GM20000 (cell line): ENCODE data around the gene ALKBH2.
A peak's percentile ranks its signal among the peaks of the same experiment; 100 is the strongest.

Experiments used
- DNase-seq: peaks from one replicate; pipeline ENCODE4 v3.0.0; 2012; ENCODE audit warnings: low spot score
- CTCF ChIP-seq: IDR thresholded peaks from 2 replicates; pipeline ENCODE4 v1.5.1; 2012; ENCODE audit warnings: mild to moderate bottlenecking, control low read depth; ENCODE audit errors: extremely low read depth, missing control alignments

ALKBH2 gene

DNA sequence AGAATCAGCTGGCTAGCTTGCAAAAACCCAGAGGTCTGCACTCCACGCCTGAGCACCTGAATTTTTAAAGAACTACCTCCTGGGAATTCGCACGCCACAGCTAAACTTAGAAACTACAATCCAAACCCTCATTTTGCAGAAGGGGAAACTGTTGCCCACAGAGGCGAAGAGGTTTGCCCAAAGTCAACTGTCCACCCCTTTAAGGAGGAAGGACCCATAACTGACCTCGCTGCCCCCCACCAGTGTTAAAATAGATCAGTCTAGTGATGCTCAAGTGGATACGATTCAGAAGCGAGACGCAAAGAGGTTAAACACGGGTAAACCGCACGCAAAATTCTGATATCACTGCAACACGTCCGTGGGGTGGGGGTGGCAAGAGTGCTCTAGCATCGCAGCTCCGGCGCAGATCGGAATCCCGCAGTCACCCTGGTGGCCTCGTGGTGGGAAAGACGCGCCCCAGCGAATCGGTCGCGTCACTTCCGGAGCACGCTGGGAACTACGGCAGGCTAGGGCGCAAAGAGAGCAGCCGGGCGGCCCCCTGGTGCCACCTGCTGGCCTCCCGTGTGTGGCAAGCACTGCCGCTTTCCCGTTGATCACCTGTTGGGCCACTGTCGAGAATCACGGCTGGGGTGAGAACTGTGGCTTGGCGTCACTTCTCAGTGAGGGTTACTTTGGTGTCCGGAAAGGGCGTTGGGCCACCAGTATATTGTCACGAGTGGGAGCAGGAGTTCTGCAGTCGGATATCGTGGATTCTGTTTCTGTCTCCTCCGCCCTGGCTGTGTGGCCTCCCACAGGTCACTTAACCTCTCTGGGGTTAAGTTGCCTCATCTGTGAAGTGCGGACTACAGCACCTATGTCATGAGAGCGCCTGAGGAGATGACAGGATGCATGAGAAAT lies at the start of gene ALKBH2:
Gene ALKBH2 (minus strand): TSS at position 451 of the 897 bp plus-strand sequence. CDS start 686 bp downstream, outside the sequence.
- DNase-seq: peak; percentile 90
- TF ChIP-seq CTCF: peak; percentile 96

DNA sequence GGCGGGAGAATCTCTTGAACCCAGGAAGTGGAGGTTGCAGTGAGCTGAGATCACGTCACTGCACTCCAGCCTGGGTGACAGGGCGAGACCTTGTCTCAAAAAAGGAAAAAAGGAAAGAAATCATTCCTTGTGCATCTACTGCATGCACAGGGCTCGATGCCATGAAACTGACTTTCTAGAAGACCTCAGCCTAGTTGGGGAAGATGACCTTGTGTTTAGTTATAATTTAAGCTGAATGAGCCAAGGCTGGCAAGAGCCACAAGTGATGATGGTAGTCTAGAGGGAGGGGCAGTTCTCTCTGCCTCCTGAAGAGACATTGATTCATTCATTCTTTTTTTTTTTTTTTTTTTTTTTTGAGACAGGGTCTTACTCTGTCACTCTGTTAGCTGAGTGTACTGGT lies 47.3 kb upstream of the ALKBH2 start:
- DNase-seq: no peak
- no peak for TF ChIP-seq CTCF

GRCh38 chr12:109139791-109140190 lies 46.5 kb upstream of the ALKBH2 start:
- TF ChIP-seq CTCF: no peak
- DNase-seq: no peak

- DNase-seq: no peak
These were observed 46.1 kb upstream of the ALKBH2 start for GRCh38 chr12:109139360-109139759.

DNA sequence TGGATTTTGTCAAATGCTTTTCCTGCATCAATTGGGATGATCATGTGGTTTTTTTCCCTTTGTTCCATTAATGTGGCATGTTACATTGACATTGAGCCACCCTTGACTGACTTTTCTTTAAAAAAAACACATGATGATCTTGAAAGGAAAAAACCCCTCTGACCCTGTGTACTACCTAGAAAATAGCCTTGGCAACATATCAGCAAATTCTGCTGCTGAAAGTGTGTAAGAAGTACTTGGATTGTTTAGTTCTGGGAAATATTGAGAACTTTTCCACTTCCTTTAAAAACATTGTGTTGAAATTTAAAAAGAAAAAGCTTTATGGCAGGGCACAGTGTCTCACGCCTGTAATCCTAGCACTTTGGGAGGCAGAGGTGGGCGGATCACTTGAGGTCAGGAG lies 43.8 kb upstream of the ALKBH2 start:
- no peak for DNase-seq
- no peak for TF ChIP-seq CTCF

More at GRCh38 chr12:109139360-109139759, 46.1 kb upstream of the ALKBH2 start:
- no peak for TF ChIP-seq CTCF

GRCh38 chr12:109134186-109134917 lies 41.1 kb upstream of the ALKBH2 start:
- DNase-seq: peak; percentile 34
- no peak for TF ChIP-seq CTCF
